Measurements from ENCODE around the gene SPTY2D1. TPM values are rescaled to one million over a fixed set of nuclear protein-coding genes. Genes with fewer than 3 reads are reported as not detected.

SPTY2D1 gene
- total RNA-seq, 1 donor from 2014 or later: 10.9 TPM

GRCh38 chr11:18578975-18579598, 55.1 kb downstream of the SPTY2D1 start:
- Mint-ChIP-seq H3K27ac (ENCODE audit: unreplicated experiment) (no peak overlapping the region), H3K36me3 (ENCODE audit: unreplicated experiment) (no peaks in the 10 kb centered on the region), H3K27me3 (ENCODE audit: unreplicated experiment) (no peaks in the 10 kb centered on the region), H3K4me1 (ENCODE audit: low read depth, unreplicated experiment) (no peaks in the 10 kb centered on the region), H3K9me3 (ENCODE audit: unreplicated experiment) (no peaks in the 10 kb centered on the region), H3K4me3 (ENCODE audit: unreplicated experiment) (no peak overlapping the region)
- TF ChIP-seq CTCF (IDR thresholded peaks at IDR 0.05; ENCODE audit: partially characterized antibody, unreplicated experiment): no peak
- no peak for DNase-seq

GRCh38 chr11:18575361-18575760, 58.8 kb downstream of the SPTY2D1 start:
- H3K4me3 Mint-ChIP-seq (ENCODE audit: unreplicated experiment): no peak overlapping the region
- H3K9me3 Mint-ChIP-seq (ENCODE audit: unreplicated experiment): no peaks in the 10 kb centered on the region
- H3K27me3 Mint-ChIP-seq (ENCODE audit: unreplicated experiment): no peaks in the 10 kb centered on the region
- no peak for DNase-seq
- H3K36me3 Mint-ChIP-seq (ENCODE audit: unreplicated experiment): no peaks in the 10 kb centered on the region
- no peaks in the 10 kb centered on the region for H3K4me1 Mint-ChIP-seq (ENCODE audit: low read depth, unreplicated experiment)
- no peak overlapping the region for H3K27ac Mint-ChIP-seq (ENCODE audit: unreplicated experiment)
- TF ChIP-seq CTCF (IDR thresholded peaks at IDR 0.05; ENCODE audit: partially characterized antibody, unreplicated experiment): no peak

- Mint-ChIP-seq H3K27ac (ENCODE audit: unreplicated experiment) (no peak overlapping the region), H3K36me3 (ENCODE audit: unreplicated experiment) (no peaks in the 10 kb centered on the region), H3K4me3 (ENCODE audit: unreplicated experiment) (no peak overlapping the region), H3K9me3 (ENCODE audit: unreplicated experiment) (no peaks in the 10 kb centered on the region), H3K27me3 (ENCODE audit: unreplicated experiment) (no peaks in the 10 kb centered on the region), H3K4me1 (ENCODE audit: low read depth, unreplicated experiment) (no peaks in the 10 kb centered on the region)
- DNase-seq: no peak
- TF ChIP-seq CTCF (IDR thresholded peaks at IDR 0.05; ENCODE audit: partially characterized antibody, unreplicated experiment): no peak
These were observed 67.1 kb downstream of the SPTY2D1 start for GRCh38 chr11:18567081-18567480.

- no peaks in the 10 kb centered on the region for H3K36me3 Mint-ChIP-seq (ENCODE audit: unreplicated experiment)
- DNase-seq: no peak
- H3K4me3 Mint-ChIP-seq (ENCODE audit: unreplicated experiment): no peak overlapping the region
- H3K4me1 Mint-ChIP-seq (ENCODE audit: low read depth, unreplicated experiment): no peaks in the 10 kb centered on the region
- no peak overlapping the region for H3K27ac Mint-ChIP-seq (ENCODE audit: unreplicated experiment)
- no peak for TF ChIP-seq CTCF (IDR thresholded peaks at IDR 0.05; ENCODE audit: partially characterized antibody, unreplicated experiment)
- H3K27me3 Mint-ChIP-seq (ENCODE audit: unreplicated experiment): no peaks in the 10 kb centered on the region
- no peaks in the 10 kb centered on the region for H3K9me3 Mint-ChIP-seq (ENCODE audit: unreplicated experiment)
These were observed 67.7 kb downstream of the SPTY2D1 start for GRCh38 chr11:18566406-18566805.

- Mint-ChIP-seq H3K4me3 (ENCODE audit: unreplicated experiment) (no peak overlapping the region), H3K36me3 (ENCODE audit: unreplicated experiment) (no peaks in the 10 kb centered on the region), H3K4me1 (ENCODE audit: low read depth, unreplicated experiment) (no peaks in the 10 kb centered on the region), H3K9me3 (ENCODE audit: unreplicated experiment) (no peaks in the 10 kb centered on the region), H3K27ac (ENCODE audit: unreplicated experiment) (no peak overlapping the region), H3K27me3 (ENCODE audit: unreplicated experiment) (no peaks in the 10 kb centered on the region)
- no peak for DNase-seq
- TF ChIP-seq CTCF (IDR thresholded peaks at IDR 0.05; ENCODE audit: partially characterized antibody, unreplicated experiment): no peak
These were observed 70.0 kb downstream of the SPTY2D1 start for GRCh38 chr11:18564149-18564548.
